ENCODE measurements around the gene SMIM28. TPM values are rescaled to one million over a fixed set of nuclear protein-coding genes. Genes with fewer than 3 reads are reported as not detected.
"Not testable (repeated sequence)": the region's sequence is repeated elsewhere in the genome, so short reads cannot be mapped to it uniquely, and the experiment has no call there.

SMIM28 gene
- total and polyA plus RNA-seq, 9 donors, result not detected

DNA sequence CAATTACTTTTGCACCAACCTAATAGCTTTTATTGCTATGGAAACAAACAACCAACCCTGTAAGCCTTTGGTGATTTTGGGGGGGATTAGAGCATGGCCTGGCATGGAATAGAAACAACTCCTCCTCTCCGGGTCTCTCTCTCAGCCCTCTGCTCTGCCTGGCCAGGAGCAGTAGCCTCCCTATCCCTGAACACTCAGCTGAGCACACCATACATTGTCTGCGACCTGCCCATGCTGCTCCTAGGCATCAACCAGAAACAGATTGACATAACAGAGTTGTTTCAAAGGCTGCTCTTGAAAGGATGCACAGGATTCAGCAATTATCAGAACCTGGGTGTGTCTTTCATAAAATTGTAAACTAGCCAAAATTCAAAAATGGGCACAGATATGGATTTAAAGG lies 29.8 kb upstream of the SMIM28 start:
- no peak overlapping the region for H3K27ac ChIP-seq
- H3K27me3 ChIP-seq, result no peaks in the 10 kb centered on the region
- H3K4me1 ChIP-seq (ENCODE audit: insufficient read depth), result no peaks in the 10 kb centered on the region
- H3K36me3 ChIP-seq, result no peaks in the 10 kb centered on the region
- no peak overlapping the region for H3K4me3 ChIP-seq
- DNase-seq, result no peak
- TF ChIP-seq EP300 (IDR thresholded peaks at IDR 0.05) (no peak), POLR2A (IDR thresholded peaks at IDR 0.05) (no peak)
- H3K9me3 ChIP-seq, result no peaks in the 10 kb centered on the region
- 58 to 77% (median 64%) methylated on average over 2 of the region's 2 CpGs for WGBS, 3 donors
- intact Hi-C loops (cut with DNase I), result no loop called here

DNA sequence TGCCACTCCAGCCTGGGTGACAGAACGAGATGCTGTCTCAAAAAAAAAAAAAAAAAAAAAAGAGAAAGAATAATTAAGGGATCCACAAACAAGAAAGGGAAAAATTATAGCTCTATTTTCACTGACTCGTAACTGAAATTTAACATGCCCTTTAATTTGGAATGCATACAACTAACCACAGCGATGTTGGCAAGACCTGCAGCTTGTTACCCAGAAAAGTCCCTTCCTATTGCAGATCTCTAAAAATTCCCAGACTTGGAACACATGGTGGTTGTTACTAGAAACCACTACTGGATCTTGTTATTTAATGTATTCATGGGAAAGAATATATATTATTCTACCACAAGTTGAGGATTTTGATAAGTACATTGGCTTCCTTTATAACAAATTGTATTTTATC lies 27.8 kb upstream of the SMIM28 start:
- intact Hi-C loops (cut with DNase I), result no loop called here
- no peak for DNase-seq
- TF ChIP-seq POLR2A (IDR thresholded peaks at IDR 0.05) (no peak), EP300 (IDR thresholded peaks at IDR 0.05) (no peak)
- TF ChIP-seq, protein P1, sequence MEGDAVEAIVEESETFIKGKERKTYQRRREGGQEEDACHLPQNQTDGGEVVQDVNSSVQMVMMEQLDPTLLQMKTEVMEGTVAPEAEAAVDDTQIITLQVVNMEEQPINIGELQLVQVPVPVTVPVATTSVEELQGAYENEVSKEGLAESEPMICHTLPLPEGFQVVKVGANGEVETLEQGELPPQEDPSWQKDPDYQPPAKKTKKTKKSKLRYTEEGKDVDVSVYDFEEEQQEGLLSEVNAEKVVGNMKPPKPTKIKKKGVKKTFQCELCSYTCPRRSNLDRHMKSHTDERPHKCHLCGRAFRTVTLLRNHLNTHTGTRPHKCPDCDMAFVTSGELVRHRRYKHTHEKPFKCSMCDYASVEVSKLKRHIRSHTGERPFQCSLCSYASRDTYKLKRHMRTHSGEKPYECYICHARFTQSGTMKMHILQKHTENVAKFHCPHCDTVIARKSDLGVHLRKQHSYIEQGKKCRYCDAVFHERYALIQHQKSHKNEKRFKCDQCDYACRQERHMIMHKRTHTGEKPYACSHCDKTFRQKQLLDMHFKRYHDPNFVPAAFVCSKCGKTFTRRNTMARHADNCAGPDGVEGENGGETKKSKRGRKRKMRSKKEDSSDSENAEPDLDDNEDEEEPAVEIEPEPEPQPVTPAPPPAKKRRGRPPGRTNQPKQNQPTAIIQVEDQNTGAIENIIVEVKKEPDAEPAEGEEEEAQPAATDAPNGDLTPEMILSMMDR (IDR thresholded peaks at IDR 0.05), result no peak
- WGBS, 3 donors, result 45 to 53% (median 51%) methylated on average over 3 of the region's 3 CpGs
- H3K27ac ChIP-seq, result no peak overlapping the region
- H3K27me3 ChIP-seq, result no peaks in the 10 kb centered on the region
- no peaks in the 10 kb centered on the region for H3K9me3 ChIP-seq
- H3K4me3 ChIP-seq, result no peak overlapping the region
- H3K4me1 ChIP-seq (ENCODE audit: insufficient read depth), result no peaks in the 10 kb centered on the region
- H3K36me3 ChIP-seq, result no peaks in the 10 kb centered on the region

DNA sequence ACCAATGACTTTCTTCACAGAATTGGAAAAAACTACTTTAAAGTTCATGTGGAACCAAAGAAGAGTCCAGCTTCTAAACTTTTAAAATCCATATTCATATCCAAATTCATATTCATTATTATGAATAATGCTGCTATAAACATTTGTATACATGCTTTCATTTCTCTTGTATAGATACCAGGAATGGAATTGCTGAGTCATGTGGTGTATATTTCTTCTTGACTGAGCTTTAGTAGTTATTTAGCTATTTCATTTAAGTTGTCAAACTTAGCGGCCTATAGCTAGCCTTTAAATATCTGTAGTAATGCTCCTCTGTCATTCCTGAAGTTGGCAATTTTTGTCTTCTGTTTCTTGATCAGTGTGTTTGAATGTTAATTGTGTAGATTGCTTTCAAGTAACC lies 19.8 kb upstream of the SMIM28 start:
- intact Hi-C loops (cut with DNase I), result no loop called here
- H3K4me1 ChIP-seq (ENCODE audit: insufficient read depth), result no peaks in the 10 kb centered on the region
- TF ChIP-seq POLR2A (IDR thresholded peaks at IDR 0.05) (no peak), EP300 (IDR thresholded peaks at IDR 0.05) (no peak)
- TF ChIP-seq, protein P1 (IDR thresholded peaks at IDR 0.05), result no peak
- no peaks in the 10 kb centered on the region for H3K9me3 ChIP-seq
- H3K27me3 ChIP-seq, result no peaks in the 10 kb centered on the region
- WGBS, 3 donors, result 79 to 93% (median 91%) methylated on average over 1 of the region's 1 CpG
- DNase-seq, result no peak
- no peaks in the 10 kb centered on the region for H3K36me3 ChIP-seq
- H3K27ac ChIP-seq, result no peak overlapping the region
- no peak overlapping the region for H3K4me3 ChIP-seq

DNA sequence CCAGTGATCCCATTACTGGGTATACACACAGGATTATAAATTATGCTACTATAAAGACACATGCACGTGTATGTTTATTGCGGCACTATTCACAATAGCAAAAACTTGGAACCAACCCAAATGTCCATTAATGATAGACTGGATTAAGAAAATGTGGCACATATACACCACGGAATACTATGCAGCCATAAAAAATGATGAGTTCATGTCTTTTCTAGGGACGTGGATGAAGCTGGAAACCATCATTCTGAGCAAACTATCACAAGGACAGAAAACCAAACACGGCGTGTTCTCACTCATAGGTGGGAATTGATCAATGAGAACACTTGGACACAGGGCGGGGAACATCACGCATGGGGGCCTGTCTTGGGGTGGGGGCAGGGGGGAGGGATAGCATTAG lies 9.0 kb upstream of the SMIM28 start:
- WGBS, 3 donors, result 92 to 95% (median 92%) methylated on average over 8 of the region's 8 CpGs

DNA sequence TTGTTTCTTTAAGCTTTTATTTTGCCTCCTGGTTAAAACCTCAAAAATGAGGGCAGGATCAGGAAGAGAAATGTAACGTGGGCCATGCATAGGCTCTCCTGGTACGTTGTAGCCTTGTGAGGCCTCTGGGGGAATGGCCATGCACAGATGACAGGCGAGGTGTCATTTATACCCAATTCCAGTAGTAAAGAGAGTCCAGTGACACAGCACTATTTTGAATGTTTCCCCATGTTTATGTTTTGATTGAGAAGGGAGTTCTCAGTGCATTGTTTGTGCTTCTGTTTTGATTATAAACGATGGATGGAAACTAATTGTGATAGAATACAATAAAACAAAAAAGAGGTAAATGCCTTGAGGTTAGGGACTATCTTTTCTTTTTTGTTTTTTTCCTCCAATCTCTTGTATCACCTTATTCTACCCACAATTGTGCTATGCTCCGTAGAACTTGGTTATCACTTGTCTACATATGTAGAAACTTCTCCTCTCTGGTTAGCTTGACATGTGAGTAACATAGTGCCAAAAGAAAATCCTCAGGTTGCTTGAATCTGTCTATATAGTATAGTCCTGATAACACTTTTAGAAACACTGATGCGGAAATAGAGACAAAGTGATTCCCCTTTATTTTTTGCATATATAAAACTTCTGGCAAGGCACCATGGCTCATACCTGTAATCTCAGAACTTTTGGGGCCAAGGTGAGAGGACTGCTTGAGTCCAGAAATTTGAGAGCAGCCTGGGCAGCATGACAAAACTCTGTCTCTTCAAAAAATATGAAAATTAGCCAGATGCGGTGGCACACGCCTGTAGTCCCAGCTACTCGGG lies 6.9 kb upstream of the SMIM28 start:
- Histone ChIP-seq H3K9me3 (no peaks in the 10 kb centered on the region), H3K36me3 (no peaks in the 10 kb centered on the region), H3K4me1 (ENCODE audit: insufficient read depth) (no peaks in the 10 kb centered on the region), H3K27ac (no peak overlapping the region), H3K4me3 (no peak overlapping the region), H3K27me3 (no peaks in the 10 kb centered on the region)
- TF ChIP-seq POLR2A (IDR thresholded peaks at IDR 0.05), result no peak
- TF ChIP-seq, protein P1 (IDR thresholded peaks at IDR 0.05), result no peak
- TF ChIP-seq EP300 (IDR thresholded peaks at IDR 0.05), result no peak
- 47 to 67% (median 57%) methylated on average over 9 of the region's 9 CpGs for WGBS, 3 donors
- DNase-seq, result no peak
- intact Hi-C loops (cut with DNase I), result no loop called here

More for the DNA sequence above, 9.0 kb upstream of the SMIM28 start:
- DNase-seq; intact Hi-C loops (cut with DNase I); H3K4me3 ChIP-seq; H3K36me3 ChIP-seq; H3K27ac ChIP-seq; H3K9me3 ChIP-seq; H3K27me3 ChIP-seq; H3K4me1 ChIP-seq (ENCODE audit: insufficient read depth): not testable (repeated sequence)

Data from ovary (tissue), 9 donors.